GM19035 (cell line): ENCODE results near the gene REELD1.

Experiments
- ATAC-seq: cut with Tn5 transposase; IDR thresholded peaks from one replicate; pipeline ENCODE4 v1.9.1; 2021; ENCODE audit not compliant: unreplicated experiment

Gene REELD1

DNA sequence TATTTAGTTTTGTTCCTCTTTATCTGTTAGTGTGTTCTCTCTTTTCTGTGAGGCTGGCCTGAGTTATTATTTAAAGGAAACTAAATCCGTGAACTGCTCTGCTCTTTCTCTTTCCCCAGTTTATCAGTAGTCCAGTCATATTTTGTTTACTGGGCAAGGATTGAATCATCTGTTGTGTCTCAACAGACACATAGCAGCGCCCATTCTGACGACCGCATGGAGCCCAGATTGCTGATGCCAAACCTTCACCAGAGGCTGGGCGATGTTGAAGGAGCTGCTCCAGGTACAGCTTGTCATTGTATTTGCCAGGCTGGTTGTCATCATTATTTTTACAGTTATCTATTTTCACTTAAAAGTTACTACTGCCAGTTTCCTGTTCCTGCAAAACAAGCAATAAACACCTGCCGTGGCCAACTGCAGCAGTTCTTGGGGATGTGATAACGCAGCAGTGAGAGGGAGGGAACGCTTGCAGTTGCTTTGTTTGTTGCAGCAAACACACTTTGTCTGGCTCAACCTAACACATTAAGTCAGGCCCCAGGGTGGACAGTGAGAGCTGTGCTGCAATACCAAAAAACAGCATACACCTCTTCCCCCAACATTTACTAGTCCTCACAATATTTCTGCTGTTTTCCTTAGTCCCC is 10.1 kb downstream of the REELD1 start:
- ATAC-seq = no peak

DNA sequence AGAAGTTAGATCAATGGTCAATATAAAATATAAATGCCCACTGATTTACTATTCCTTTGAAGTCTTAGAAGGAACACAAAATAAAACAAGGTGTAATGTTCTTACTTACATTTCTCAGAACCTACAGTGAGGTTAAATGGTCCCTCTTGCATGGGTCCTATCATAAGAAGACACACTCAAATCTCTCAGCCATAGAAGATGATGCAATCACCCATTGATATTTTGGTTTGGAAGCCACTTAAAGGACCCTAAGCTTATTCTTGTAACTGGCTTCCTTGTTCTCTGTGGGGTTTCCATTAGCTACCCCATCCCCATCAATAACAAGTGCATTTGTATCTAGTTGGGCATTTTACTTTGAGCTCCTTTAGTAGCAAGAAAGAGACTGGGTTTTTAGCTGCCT is 15.1 kb downstream of the REELD1 start:
- ATAC-seq = no peak

DNA sequence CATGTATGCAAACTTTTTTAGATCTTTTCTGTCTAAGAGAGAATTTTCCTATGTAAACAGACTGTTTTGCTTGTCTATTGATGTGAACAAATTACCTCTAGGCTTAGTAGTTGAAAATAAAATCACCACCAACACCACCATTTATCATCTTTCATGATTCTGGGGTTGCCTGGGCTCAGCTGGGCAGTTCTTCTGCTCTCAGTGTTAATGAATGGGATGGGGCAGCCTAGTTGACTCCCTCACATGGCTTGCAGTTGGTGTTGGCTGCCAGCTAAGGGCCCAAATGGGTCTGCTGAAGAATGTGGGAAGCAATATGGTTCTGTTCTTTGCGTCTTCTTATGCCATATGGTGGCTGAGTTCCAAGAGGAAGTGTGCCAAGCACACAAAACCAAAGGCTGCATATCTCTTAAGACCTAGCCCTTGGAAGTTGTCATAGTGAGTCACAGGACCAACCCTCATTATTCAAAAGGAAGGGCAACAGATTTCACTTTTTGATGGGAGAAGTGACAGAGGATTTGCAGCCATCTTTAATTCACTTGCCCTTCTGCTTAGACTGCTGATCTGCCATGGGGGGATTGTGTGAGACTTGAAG is 17.9 kb downstream of the REELD1 start:
- ATAC-seq = no peak

DNA sequence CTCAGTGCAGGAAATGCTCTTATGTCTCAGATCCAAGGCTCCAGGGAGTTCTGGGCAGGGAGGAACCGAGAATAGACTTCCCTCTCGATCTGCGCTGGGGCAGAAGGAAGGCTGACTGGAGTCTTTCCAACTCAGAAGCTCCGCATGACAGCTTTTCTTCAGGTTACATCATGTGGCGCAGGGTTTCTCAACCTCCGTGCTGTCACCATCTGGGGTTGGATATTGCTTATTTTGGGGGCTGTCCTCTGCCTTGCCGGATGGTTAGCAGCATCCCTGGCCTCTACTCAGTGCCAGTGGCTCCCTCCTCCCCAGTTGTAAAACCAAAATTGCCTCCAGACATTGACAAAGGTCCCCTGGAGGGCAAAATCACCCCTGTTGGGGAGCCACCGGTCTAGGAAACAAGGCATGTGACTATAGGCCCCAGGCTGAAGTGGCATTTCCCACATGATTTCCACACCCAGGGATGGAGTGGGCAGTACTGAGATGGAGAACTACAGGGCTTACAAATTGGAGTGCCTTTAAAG is 21.4 kb downstream of the REELD1 start:
- ATAC-seq = no peak

DNA sequence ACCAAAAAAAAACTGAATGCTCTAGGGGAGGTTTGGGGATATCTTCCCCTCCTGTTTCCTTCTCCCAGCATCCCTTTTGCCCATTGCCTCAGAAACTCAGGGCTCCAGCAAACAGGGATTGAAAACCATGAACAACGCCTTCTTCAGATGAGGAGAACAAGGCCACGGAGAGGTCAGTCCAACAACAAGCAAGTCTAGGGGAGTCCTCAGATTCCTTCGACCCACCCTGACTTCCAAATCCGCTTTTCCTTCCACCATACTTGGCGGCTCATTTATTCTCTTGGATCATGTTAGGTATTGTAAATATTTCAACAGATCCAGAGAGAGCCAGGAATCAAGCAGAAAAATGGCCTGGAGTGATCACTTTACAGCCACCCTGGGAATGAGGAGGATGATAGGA is 21.9 kb downstream of the REELD1 start:
- no peak for ATAC-seq

DNA sequence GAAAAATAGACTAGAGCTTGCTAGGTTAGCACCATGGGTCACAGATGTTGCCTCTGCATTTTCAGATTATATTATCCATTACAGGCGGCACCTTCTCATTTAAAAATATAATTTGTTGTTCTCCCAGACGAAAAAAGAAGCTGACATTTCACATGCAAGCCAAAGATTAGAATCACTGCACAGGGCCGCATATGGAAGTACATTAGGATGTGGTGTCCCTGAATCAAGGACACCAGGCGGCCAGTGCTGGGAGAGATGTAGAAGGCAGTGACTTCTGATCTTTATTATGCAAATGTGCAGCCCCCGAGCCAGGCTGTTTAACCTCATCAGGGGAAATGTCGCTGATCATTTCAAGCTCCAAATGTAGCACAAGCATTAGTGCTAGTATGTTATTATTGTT is 22.8 kb downstream of the REELD1 start:
- no peak for ATAC-seq

DNA sequence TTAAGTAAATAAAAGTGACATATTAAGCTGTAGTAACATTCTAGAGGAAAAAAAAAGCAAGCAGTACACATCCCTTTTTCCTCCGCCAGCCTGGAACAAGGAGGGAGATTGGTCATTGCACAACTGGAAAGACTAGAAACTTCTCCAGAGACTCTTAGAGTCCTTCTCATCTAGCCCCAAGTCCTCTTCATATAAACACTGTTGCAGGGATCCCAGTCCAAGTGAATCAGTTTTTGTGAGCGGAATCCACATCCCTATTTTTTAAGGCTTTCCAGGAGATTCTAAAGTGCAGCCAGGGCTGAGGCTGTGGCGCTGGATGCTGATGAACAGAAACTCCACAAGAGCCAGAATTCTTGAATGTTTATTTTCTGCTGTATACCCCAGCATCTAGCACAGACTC is 23.8 kb downstream of the REELD1 start:
- ATAC-seq = no peak

DNA sequence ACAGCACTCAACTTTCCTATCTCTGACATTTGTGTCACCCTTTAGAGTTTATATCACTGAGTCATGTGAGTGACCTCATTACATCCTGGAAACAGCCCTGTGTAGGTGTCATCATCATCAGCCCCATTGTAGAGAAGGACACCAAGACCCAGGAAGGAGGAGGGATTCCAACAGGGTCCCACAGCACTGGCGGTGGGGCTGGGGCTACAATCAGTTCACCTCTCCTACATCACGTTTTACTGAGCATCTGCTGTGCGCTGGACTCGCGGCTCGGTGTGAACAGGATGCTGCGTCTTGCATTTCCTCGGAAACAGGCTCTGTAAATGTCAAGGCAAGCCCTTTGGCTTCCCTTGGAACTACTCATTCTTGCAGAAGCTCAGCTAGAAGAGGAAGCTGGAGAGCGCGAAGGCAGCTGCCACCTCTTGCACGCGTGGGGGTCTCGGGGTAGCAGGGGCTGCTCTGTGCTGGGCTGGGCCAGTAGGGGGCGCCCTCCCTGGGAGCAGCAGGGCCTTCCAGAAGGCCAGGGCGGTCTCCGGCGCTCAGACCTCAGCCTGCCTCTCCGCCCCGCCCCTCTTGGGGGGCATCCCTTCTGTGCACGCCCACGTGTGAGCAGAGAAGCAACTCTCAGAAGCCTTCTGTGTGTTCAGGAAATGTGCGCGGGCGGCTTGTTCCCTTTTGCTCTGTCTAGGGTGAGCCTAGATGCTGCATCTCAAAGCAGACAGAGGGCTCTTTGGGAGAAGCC is 29.0 kb downstream of the REELD1 start:
- peak; percentile 74 for ATAC-seq

DNA sequence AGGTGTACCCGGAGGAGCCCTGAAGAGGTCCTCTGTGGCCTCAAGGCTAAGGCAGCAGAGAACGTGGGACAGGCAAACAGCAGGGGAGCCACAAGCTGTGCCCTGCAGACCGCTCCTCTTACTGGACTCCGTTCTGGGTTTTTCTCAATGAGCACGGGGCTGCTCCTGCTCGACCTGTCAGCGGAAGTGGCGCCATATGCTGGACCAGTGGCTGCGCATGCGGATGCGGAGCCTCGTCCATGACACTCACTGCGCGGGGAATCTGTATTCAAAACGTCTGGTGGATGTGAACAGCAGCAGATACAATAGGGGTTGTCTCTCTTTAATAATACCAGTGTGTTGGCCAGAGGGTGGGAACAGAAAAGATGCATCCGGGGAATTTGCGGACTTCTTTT is 29.5 kb downstream of the REELD1 start:
- ATAC-seq = no peak

DNA sequence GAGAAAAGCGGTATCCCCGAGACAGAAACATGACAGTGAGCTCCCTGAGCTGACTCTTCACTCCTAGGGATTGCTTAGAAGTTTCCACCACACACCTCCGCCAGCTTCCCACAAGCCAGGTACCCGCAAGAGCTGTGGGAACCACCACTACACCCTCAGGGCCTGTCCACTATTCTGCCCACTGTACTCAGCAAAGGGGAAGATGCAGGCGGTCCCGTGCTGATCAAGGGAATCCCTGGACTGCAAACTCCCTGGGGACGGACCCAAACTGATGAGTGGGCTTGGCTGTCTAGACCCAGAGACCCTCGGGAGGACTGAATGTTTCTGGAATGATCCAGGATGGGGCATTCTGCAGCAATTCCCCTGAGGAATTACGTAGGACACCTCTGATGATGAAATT is 30.2 kb downstream of the REELD1 start:
- no peak for ATAC-seq

DNA sequence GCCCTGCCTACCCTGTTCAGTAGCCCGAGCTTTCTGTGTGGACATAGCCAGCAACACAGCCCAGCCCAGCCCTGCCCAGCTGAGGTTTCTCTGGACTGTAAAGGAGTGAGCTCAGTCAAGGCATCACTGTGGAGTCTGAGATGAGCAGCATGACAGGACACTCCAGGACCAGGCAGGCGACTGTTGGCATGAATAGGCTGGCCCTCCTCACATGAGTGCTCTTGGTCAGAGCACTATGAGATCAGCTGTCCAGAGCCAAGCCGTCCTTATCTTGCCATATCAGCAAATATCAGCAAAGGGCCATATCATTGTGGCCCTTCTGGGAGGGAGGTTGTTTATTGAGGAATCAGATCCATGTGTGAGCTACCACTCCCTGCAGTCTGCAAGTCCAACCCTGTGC is 30.9 kb downstream of the REELD1 start:
- no peak for ATAC-seq

DNA sequence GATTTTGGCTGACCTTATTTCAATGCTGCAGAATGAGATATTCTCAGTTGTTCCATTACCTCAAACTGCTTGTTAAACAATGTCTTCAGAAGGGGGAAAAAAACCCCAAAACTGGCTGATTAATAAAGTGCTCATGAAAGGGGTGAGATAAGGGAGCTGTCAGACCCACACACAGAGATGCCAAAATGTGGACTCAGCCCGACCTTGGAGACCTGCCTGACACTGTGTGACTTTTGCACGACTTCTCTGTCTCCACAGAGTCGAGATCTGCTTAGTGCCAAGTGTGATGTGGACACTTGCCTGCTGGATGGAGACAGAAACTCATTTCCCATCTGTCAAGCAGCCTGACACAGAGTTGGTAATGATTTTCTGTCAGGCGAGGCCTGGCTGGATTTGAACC is 31.5 kb downstream of the REELD1 start:
- no peak for ATAC-seq

DNA sequence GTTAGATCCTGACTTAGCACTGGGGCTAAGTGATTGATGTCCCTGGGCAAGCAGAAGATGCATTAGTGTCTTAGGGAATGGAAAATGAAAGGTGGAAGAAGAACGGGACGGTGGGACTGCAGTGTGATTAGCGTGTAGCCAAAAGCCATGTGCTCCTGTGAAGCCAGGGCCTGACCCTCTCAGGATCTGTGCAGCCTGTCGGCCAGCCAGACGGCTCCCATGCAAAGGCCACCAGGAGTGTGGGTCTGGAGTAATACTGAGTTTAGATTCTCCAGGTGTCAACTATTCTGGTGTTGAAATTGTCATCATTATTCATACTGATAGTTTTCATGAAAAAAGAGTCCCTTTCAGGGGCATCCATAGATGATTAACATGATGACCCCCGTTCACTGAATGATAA is 32.0 kb downstream of the REELD1 start:
- ATAC-seq = no peak

DNA sequence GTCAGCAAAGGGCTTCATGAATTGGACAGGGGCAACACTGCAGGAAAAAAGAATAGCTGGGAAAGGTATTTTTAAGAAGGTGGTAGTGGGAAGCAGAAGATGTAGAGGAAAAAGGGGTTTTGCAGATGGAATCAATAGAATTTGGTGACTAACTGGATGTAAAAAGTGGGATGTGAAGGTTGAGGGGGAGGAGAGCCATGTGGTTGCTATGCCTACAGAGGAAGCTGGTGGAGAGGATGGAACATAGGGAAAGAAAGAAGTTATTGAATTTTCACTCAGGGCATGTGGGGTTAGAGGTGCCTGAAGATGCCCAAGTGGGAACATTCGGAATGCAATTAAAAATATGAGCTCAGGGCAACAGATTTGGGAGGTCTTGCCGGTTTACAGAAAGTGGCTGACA is 33.0 kb downstream of the REELD1 start:
- ATAC-seq = no peak

DNA sequence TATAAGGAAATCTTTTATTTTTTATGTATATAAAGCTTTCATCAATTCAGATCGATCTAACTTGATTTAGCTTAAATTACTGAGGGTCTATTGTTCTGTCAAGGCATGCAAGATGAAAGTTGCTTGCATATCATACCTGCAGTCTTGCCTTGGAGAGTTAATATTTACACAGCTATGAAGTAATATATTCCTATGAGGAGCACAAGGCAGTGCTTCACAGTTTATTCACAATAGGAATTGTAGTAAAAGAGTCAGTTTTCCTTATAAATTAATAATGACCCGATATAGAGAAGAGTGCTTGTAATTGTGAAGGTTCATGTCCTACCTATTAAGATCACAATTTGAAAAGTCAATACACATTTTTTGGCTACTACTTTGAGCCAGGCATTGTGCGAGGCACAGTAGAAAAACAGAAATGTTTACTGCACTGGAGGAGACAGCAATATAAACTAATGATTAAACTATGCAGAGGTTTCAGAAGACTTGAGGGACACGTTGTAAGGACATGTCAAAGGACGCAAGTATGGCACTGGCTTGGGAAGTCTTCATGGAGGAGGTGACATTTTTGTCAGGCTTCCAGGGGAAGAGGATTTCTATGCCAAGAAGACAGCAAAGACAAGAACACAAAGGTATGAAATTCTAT is 38.8 kb downstream of the REELD1 start:
- ATAC-seq = no peak

DNA sequence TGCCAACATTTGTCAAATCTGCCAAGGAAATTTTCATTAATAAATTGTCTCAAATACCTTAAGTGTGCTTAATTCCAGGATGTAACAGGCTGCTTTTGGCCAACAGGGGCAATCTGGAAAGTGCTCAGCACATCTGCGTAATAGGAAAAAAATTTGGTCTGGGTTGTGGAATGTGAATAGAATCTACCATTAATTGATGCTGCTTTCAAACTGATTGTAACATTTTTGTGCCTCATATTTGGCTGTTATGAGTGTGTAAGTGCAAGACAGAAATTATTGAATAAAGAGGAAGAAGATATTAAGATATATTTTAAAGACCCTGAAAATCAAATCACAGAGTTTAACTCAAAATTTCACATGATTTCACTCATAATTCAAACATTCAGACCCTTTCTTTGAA is 41.1 kb downstream of the REELD1 start:
- ATAC-seq = no peak

DNA sequence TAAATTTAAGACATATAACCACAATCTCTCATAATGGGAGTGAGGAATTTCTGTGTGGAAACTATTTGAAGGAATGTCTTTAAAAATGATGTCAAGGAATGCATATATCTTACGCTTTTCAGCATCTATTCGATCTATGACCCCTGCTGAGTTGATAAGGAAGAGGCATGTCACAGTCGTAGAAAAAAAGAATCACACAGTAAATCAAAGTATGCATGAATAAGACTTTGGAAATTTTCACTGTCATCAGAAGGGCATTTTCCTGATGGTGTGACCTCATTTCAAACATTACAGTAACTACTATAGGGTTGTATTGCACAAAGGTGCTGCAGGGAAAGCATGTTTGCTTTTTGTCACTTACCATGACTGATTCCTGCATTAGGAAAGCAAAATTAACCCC is 41.5 kb downstream of the REELD1 start:
- ATAC-seq = no peak

DNA sequence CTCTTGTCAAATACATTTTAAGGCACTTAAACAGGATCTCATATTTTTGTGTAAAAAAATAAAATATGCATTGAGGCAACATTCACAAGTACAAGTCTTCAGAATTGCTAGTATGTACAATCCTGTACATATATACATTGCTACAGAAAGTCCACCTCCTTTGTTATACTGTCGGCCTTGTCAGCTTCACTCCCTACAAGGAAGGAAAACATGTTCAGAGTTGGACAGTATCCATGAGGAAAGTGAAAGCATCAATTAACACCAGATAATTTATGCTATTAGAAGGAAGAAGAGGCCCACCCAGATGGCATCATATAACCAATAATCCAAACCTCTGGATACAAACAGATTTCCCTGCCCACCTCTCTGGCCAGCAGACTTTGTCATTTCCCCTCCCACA is 42.0 kb downstream of the REELD1 start:
- ATAC-seq = no peak

DNA sequence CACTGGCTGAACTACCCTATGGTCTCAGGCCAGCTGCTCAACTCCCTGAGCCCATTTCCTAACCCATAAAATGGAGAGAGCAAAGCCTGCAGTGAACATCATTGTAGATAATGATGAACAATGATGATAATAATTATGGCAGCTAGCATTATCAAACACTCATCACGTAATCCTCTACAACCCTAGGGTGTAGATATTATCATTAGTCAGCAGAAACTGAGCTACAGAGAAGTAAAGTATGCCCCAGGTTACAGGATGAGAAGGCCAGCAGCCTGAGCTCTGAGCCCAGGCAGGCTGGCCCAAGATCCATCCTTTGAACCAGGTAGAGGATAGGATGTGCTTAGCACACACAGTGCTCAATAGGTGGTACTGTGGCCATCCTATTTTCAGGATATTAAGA is 43.2 kb downstream of the REELD1 start:
- ATAC-seq = no peak

DNA sequence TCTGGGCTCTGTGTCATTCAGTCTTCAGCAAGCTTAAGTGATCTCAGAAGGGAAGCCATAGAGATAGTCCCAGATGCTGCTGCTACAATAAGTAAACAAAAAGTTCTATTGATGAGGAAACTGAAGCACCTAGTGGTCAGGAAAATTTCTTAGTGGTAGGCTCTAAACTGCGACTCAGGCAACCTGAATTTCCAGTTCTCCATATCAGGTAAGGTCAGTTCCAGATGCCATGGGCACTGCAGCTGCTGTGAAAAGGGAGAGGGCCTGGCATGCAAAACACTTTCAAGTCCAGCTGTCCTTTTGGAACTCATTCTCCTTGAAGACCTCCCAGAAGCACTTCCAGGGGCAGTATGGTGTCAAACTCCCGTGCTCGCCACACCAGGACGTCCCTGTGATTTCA is 46.2 kb downstream of the REELD1 start:
- no peak for ATAC-seq

DNA sequence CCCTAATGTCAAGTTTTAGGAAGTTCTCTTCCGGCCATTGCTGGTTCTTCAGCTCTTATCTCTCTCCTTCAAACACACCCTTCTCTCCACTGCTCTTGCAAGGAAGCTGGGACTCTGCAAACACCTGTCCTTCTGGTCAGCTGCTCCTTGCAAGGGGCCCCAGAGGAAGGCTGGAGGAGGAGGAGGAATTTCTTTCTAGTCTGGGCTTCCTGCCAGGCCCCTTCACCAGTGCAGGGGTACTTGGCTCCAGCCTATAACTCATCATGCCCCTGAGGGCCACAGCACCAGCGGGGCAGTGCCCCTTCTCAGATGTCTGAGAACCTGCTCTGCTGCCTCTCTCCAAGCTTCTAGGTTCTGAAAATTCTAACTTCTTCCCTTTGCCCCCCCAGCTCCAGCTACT is 46.7 kb downstream of the REELD1 start:
- no peak for ATAC-seq

DNA sequence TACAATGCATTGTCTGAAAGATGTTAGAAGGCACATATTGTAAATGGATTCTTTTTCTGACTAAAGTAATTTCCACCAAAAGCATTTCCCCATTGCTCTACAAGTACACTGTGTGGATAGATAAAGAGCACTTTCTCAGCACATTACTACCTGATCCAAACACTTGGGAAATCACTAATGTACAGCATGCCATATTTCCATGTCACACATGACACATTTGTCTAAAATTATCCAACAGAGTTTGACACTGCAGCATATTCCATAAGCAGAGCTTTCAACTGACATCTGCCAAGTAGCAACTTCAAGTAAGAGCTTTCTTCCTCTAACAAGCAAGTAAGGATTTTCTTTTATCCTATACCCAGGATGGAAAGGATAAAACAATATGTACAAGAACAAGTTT is 49.5 kb downstream of the REELD1 start:
- ATAC-seq = no peak
